ENCODE results near the gene TMEM40. TPM values are rescaled to one million over a fixed set of nuclear protein-coding genes. Genes with fewer than 3 reads are reported as not detected.

The TMEM40 gene
- total RNA-seq, result not detected

DNA sequence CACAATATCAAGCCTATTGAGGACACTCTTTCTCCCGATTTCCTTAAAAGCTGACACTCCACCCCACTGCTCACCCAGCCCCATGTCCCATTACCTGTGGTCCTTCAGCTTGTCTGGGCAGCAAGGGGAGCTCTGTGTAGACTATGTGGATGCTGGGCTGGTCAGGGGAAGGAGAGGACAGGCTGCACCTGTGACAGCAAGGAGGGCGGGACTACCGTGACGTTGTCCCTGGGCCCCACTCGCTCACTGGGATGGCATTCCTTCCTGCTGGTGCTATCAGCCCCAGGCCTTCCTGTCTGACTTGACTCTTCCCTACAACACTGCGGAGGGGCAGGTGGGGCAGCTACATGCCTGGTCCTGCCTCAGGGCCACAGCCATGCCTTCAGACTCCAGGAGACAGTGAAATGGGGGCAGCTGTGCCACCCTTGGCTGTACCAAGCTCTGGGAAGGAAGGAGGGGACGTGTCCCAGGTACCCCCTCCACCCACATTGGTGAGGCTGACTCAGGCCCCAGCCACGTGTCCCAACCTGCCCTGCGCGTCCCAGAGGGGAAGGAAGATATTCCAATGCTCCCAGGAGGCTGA lies at the start of gene TMEM40:
TMEM40 (minus strand) TSS at position 163 of the 583 bp plus-strand sequence. CDS start 9,427 bp downstream, outside the sequence.
- POLR2A ChIA-PET, result no interaction called here
- no peak for ATAC-seq (ENCODE audit: low read depth)
- Mint-ChIP-seq H3K9me3 (no peaks in the 10 kb centered on the region), H3K4me3 (no peak within 1 kb of the TSS), H3K36me3 (no peaks in the 10 kb centered on the region), H3K27me3 (peaks cover 15% of the 10 kb centered on the region), H3K27ac (no peak within 1 kb of the TSS), H3K4me1 (peaks cover 10% of the 10 kb centered on the region)
- no peak for DNase-seq

DNA sequence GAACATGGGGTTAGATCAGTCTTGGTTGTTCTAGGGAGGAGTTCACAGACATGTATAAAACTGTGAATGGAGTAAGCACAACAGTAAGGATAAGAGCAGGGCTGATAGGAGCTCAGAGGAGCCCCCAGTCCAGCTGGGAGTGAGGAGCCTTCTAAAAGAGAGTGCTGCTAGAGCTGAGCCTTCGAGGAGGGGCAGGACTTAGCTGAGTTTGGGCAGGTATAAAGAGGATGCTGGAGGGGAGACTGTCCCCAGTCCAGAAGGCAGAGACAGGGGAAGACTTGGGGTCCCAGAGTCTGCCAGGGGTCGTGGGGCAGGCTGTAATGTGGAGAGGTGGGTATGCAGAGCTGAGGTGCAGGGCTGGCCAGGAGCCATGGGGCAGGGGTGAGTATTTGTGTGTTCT lies 49.5 kb upstream of the TMEM40 start:
- no peaks in the 10 kb centered on the region for H3K36me3 Mint-ChIP-seq
- POLR2A ChIA-PET, result interaction anchor here (3.4 kb wide), 1 partner anchor 32 kb away, joined by 19 read pairs; the partner anchor contains the start of gene RPL32
- no peak for DNase-seq
- H3K4me1 Mint-ChIP-seq, result peaks cover 5% of the 10 kb centered on the region
- H3K27ac Mint-ChIP-seq, result no peak overlapping the region
- H3K9me3 Mint-ChIP-seq, result no peaks in the 10 kb centered on the region
- peaks cover 6% of the 10 kb centered on the region for H3K27me3 Mint-ChIP-seq
- ATAC-seq (ENCODE audit: low read depth), result no peak
- H3K4me3 Mint-ChIP-seq, result peak overlapping the region; percentile 16

DNA sequence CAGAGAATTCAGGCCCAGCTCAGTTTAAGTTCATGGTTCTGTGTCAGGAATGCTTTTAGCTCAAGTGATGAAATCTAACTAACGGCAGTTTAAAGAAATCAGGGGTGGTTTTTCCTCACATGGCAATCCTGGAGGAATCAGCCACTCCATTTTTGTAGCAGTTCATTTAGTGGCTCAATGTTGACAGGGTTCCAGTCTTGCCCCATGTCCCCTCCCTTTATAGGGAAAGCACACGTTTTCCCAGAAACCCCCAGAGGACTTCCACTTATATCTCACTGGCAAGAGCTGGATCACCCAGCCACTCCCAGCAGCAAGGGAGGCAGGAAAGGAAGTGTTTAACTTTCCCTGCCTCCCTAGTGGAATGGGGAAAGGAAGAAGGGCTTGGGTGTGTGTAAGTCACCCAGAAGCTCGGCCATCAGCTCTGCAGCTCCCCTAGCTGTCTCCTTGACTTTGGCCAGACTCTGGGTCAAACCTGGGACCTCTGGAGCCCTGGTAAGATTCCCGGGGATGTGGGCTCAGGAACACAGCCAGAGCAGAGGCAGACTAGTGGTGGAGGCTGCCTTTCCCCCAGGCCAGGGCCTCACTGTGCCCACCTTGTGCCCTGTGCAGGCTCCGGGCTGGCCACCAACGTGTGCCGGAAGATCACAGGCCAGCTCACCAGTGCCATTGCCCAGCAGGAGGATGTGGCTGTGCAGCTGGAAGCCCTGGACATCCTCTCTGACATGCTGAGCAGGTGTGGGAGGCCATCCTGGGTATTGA lies 48.7 kb upstream of the TMEM40 start:
- H3K4me1 Mint-ChIP-seq, result peaks cover 5% of the 10 kb centered on the region
- ATAC-seq (ENCODE audit: low read depth), result no peak
- no peaks in the 10 kb centered on the region for H3K9me3 Mint-ChIP-seq
- POLR2A ChIA-PET, result no interaction called here
- H3K27me3 Mint-ChIP-seq, result peaks cover 6% of the 10 kb centered on the region
- no peak overlapping the region for H3K4me3 Mint-ChIP-seq
- H3K36me3 Mint-ChIP-seq, result no peaks in the 10 kb centered on the region
- DNase-seq, result no peak
- H3K27ac Mint-ChIP-seq, result no peak overlapping the region

GRCh38 chr3:12807066-12807465 lies 48.0 kb upstream of the TMEM40 start:
- Mint-ChIP-seq H3K27me3 (peaks cover 6% of the 10 kb centered on the region), H3K9me3 (no peaks in the 10 kb centered on the region), H3K36me3 (no peaks in the 10 kb centered on the region), H3K4me3 (no peak overlapping the region), H3K27ac (no peak overlapping the region), H3K4me1 (peaks cover 5% of the 10 kb centered on the region)
- no peak for DNase-seq
- no peak for ATAC-seq (ENCODE audit: low read depth)
- POLR2A ChIA-PET, result no interaction called here

- Mint-ChIP-seq H3K36me3 (no peaks in the 10 kb centered on the region), H3K9me3 (no peaks in the 10 kb centered on the region), H3K4me3 (no peak overlapping the region), H3K4me1 (no peaks in the 10 kb centered on the region), H3K27ac (no peak overlapping the region), H3K27me3 (no peaks in the 10 kb centered on the region)
- DNase-seq (no peak), ATAC-seq (ENCODE audit: low read depth) (no peak)
- POLR2A ChIA-PET, result interaction anchor here (0.7 kb wide), 1 partner anchor 188 kb away, joined by 4 read pairs; no protein-coding TSS in a partner anchor
Observed at GRCh38 chr3:12803371-12803770, 44.3 kb upstream of the TMEM40 start.

DNA sequence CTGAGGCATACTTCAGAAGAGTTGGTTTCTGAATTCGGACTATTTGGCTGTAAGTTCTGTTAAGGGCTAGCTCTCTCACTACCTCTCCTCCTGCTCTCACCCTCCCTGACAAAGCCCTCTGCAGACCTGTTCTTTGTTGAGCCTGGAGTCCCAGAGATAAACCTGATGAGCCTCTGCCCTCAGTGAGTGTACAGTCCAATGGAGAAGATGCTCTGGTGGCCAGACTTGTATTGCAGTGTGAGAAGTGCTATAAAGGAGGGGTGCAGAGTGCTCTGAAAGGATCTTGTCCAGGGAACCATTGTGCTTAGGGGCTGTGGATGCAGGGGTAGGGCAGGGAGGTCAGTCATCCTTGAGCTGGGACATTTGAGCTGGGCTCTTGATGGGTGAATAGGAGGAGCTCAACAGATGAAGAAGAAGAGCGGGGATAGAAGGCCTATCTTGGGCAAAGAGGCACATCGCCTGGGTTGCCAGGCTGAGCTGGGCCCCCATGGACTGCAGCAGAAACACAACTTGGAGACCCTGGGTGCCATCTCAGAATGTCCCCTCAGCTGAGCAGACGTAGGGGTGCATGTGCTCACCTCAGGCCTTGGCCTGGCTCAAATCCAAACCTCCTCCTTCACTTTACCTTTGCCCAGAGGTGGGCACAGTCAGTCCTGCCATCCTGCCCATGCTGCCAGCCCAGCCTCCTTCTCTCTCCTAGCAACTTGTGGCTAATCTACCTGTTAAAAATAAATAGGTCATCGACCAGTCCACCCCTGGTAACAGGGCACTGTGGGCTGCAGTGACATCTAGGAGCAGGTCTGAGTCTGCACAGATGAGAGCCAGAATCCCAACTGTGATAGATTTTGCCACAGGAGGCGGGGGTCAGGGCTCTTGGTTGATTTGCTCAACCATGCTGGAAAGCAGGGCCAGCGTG lies 40.7 kb upstream of the TMEM40 start:
- H3K4me1 Mint-ChIP-seq, result no peaks in the 10 kb centered on the region
- POLR2A ChIA-PET, result interaction anchor here (1.7 kb wide), 1 partner anchor 10 kb away, joined by 4 read pairs; no protein-coding TSS in a partner anchor
- no peak overlapping the region for H3K27ac Mint-ChIP-seq
- H3K36me3 Mint-ChIP-seq, result no peaks in the 10 kb centered on the region
- peaks cover 24% of the 10 kb centered on the region for H3K27me3 Mint-ChIP-seq
- no peak overlapping the region for H3K4me3 Mint-ChIP-seq
- H3K9me3 Mint-ChIP-seq, result no peaks in the 10 kb centered on the region
- no peak for ATAC-seq (ENCODE audit: low read depth)
- no peak for DNase-seq

GRCh38 chr3:12798559-12799179 lies 39.6 kb upstream of the TMEM40 start:
- POLR2A ChIA-PET, result interaction anchor here (1.7 kb wide), 1 partner anchor 11 kb away, joined by 4 read pairs; no protein-coding TSS in a partner anchor
- no peaks in the 10 kb centered on the region for H3K9me3 Mint-ChIP-seq
- H3K4me3 Mint-ChIP-seq, result no peak overlapping the region
- DNase-seq (no peak), ATAC-seq (ENCODE audit: low read depth) (no peak)
- no peaks in the 10 kb centered on the region for H3K4me1 Mint-ChIP-seq
- H3K27me3 Mint-ChIP-seq, result peaks cover 24% of the 10 kb centered on the region
- no peak overlapping the region for H3K27ac Mint-ChIP-seq
- no peaks in the 10 kb centered on the region for H3K36me3 Mint-ChIP-seq

- no peak for ATAC-seq (ENCODE audit: low read depth)
- H3K27me3 Mint-ChIP-seq, result peaks cover 24% of the 10 kb centered on the region
- H3K36me3 Mint-ChIP-seq, result no peaks in the 10 kb centered on the region
- no peaks in the 10 kb centered on the region for H3K4me1 Mint-ChIP-seq
- H3K27ac Mint-ChIP-seq, result no peak overlapping the region
- no peak for DNase-seq
- no peak overlapping the region for H3K4me3 Mint-ChIP-seq
- no peaks in the 10 kb centered on the region for H3K9me3 Mint-ChIP-seq
- POLR2A ChIA-PET, result interaction anchor here (1.7 kb wide), 1 partner anchor 12 kb away, joined by 4 read pairs; no protein-coding TSS in a partner anchor
Observed at GRCh38 chr3:12797892-12798558, 39.0 kb upstream of the TMEM40 start.

- DNase-seq, result no peak
- Mint-ChIP-seq H3K4me3 (peak overlapping the region; percentile 73), H3K27me3 (peaks cover 24% of the 10 kb centered on the region), H3K4me1 (no peaks in the 10 kb centered on the region), H3K27ac (no peak overlapping the region), H3K9me3 (no peaks in the 10 kb centered on the region), H3K36me3 (no peaks in the 10 kb centered on the region)
- no peak for ATAC-seq (ENCODE audit: low read depth)
- POLR2A ChIA-PET, result no interaction called here
Observed at GRCh38 chr3:12797124-12797891, 38.2 kb upstream of the TMEM40 start.

DNA sequence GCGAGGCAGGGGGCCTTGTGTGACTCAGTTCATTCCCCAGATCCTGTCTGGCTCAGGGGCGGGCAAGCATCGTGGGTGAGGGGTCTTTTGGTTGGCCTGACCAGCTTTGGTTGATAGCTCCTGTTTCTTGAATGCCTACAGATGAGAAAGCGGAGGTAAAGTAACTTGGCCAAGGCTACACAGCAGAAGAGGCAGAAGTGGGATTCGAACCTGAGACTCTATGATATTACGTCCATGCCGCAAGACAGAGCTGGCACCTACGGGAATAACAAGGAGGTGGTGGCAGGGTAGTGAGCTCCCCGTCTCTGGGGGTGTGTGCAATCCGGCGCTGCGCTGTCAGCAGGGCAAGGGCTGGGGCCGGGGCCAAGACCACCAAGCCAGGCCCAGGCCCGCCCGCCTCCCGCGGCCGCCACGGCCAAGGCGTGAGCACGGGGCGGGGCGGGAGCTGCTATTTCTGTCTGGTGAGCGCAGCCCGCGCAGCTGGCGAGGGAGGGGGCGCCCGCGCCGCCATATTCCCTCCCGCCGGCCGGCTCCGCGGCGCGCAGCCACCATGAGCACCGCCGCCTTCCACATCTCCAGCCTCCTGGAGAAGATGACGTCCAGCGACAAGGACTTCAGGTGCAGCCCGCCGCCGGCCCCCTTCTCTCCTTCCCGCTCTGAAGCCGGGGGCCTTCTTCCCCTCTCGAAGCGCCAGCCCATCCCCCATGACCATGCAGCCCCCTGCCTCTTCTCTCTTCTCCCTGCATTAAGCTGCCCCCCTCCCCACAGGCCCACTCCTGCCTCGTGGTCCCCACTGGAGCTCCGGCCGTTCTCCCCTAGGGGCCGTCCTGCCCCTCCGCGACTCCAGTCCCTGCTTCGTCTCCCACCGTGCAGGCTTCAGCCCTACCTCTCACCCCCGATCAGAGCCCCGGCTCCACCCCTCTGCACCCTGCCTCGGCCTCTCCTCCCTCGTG lies 37.4 kb upstream of the TMEM40 start, which contains the start of gene CAND2:
CAND2 (plus strand) TSS at position 510 of the 953 bp plus-strand sequence; CDS start at position 551, 41 bp downstream.
- peak within 1 kb of the TSS; percentile 73 for H3K4me3 Mint-ChIP-seq
- POLR2A ChIA-PET, result interaction anchor here (0.6 kb wide), 1 partner anchor 93 kb away, joined by 3 read pairs; no protein-coding TSS in a partner anchor
- no peaks in the 10 kb centered on the region for H3K9me3 Mint-ChIP-seq
- DNase-seq (peak; percentile 47), ATAC-seq (ENCODE audit: low read depth) (peak; percentile 75)
- H3K36me3 Mint-ChIP-seq, result no peaks in the 10 kb centered on the region
- no peaks in the 10 kb centered on the region for H3K4me1 Mint-ChIP-seq
- no peak within 1 kb of the TSS for H3K27ac Mint-ChIP-seq
- peaks cover 24% of the 10 kb centered on the region for H3K27me3 Mint-ChIP-seq

- no peaks in the 10 kb centered on the region for H3K4me1 Mint-ChIP-seq
- no peak overlapping the region for H3K27ac Mint-ChIP-seq
- no peak for ATAC-seq (ENCODE audit: low read depth)
- no peaks in the 10 kb centered on the region for H3K9me3 Mint-ChIP-seq
- no peak for DNase-seq
- POLR2A ChIA-PET, result no interaction called here
- H3K36me3 Mint-ChIP-seq, result no peaks in the 10 kb centered on the region
- H3K27me3 Mint-ChIP-seq, result peaks cover 28% of the 10 kb centered on the region
- no peak overlapping the region for H3K4me3 Mint-ChIP-seq
Observed at GRCh38 chr3:12793701-12794100, 34.6 kb upstream of the TMEM40 start.
